ENCODE results near the gene VASP. TPM values are rescaled to one million over a fixed set of nuclear protein-coding genes. Genes with fewer than 3 reads are reported as not detected.

The VASP gene
- total RNA-seq, 4 donors from 2014 or later: 47.0 to 132 (median 68.7) TPM

GRCh38 chr19:45515807-45516401 lies 8.6 kb downstream of the VASP start:
- ATAC-seq (ENCODE audit: low FRiP score): no peak
- no peak for TF ChIP-seq CTCF (IDR thresholded peaks at IDR 0.05)
- DNase-seq (ENCODE audit: low spot score): no peak

- DNase-seq (ENCODE audit: low spot score): no peak
- TF ChIP-seq CTCF (IDR thresholded peaks at IDR 0.05): no peak
- ATAC-seq (ENCODE audit: low FRiP score): no peak
Measured at GRCh38 chr19:45517238-45517637, 10.0 kb downstream of the VASP start.

- ATAC-seq (ENCODE audit: low FRiP score) (no peak), DNase-seq (ENCODE audit: low spot score) (no peak)
- TF ChIP-seq CTCF (IDR thresholded peaks at IDR 0.05): no peak
Measured at GRCh38 chr19:45517641-45518468, 10.6 kb downstream of the VASP start.

GRCh38 chr19:45518469-45518826 lies 11.2 kb downstream of the VASP start:
- no peak for TF ChIP-seq CTCF (IDR thresholded peaks at IDR 0.05)
- ATAC-seq (ENCODE audit: low FRiP score) (no peak), DNase-seq (ENCODE audit: low spot score) (no peak)

- TF ChIP-seq CTCF (IDR thresholded peaks at IDR 0.05): no peak
- no peak for DNase-seq (ENCODE audit: low spot score)
- ATAC-seq (ENCODE audit: low FRiP score): no peak
Measured at GRCh38 chr19:45522010-45522941, 15.0 kb downstream of the VASP start.

GRCh38 chr19:45523642-45524256 lies 16.5 kb downstream of the VASP start:
- DNase-seq (ENCODE audit: low spot score): no peak
- peak; percentile 75 for ATAC-seq (ENCODE audit: low FRiP score)
- TF ChIP-seq CTCF (IDR thresholded peaks at IDR 0.05): peak in 1 of 3 donors; percentile 74

Data from omental fat pad (tissue), 4 donors.